Limb (tissue), 2 donors: ENCODE results near the gene ARHGAP44.
A peak's percentile ranks its signal among the peaks of the same experiment; 100 is the strongest.
"Not testable (repeated sequence)": the region's sequence is repeated elsewhere in the genome, so short reads cannot be mapped to it uniquely, and the experiment has no call there.

ENCODE experiments used
- DNase-seq, 2 donors: peaks; one replicate each; pipeline ENCODE4 v3.0.0-alpha.2; 2016; ENCODE audit errors: extremely low spot score in 2 of 2

ARHGAP44 gene

GRCh38 chr17:12959441-12959840, 170.1 kb downstream of the ARHGAP44 start:
- no peak for DNase-seq

- no peak for DNase-seq
Measured at GRCh38 chr17:12961655-12962054, 172.4 kb downstream of the ARHGAP44 start.

DNA sequence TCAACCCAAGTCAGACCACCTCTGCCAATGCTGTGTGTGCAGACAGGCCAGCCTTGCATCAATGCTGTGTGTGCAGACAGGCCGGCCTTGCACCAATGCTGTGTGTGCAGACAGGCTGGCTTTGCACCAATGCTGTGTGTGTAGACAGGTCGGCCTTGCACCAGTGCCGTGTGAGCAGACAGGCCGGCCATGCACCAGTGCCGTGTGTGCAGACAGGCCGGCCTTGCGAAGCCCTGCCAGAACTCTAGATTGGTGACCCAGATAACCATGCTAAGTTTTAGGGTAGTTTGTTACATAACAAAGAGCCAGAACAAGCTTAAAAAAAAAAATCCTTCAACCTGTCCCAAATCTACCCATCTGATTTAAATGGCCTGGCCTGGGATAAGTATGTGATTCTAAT, 174.2 kb downstream of the ARHGAP44 start:
- DNase-seq: no peak

GRCh38 chr17:12964162-12964561, 174.9 kb downstream of the ARHGAP44 start:
- no peak for DNase-seq

DNA sequence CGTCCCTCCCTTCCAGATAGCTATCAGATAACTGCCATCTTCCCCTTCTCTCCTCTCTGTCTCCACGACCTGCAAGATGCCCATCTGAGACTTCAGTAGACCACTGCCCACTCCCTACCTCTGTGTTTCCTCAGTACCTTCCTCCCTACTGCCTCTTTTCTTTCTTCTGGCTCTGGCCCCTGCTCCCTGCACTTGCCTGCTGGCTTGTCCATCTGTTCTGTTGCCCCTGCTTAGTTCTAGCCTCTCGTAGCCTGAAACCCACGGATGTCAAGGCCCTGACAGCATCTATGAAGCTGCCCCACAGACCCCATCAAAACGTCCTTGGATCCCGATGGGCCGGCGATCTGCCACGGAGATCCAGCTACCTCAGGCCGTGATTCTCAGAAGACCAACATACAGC, 175.5 kb downstream of the ARHGAP44 start:
- DNase-seq: no peak

DNA sequence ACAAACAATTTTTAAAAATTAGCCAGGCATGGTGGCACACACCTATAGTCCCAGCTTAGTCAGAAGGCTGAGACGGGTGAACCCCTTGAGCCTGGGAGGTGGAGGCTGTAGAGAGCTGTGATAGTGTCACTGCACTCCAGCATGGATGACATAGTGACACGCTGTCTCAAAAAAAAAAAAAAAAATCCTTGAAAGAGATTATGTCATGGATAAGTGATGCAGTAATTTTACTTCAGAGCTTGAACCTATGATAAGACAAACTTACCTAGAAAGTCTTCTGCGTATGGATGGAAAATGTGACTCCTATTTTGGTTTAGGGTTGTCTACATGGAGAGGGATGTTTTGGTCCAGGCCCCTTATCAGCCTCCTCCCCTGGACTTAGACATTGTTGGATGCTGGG, 176.7 kb downstream of the ARHGAP44 start:
- DNase-seq: no peak

- no peak for DNase-seq
Measured at GRCh38 chr17:12966413-12966812, 177.1 kb downstream of the ARHGAP44 start.

DNA sequence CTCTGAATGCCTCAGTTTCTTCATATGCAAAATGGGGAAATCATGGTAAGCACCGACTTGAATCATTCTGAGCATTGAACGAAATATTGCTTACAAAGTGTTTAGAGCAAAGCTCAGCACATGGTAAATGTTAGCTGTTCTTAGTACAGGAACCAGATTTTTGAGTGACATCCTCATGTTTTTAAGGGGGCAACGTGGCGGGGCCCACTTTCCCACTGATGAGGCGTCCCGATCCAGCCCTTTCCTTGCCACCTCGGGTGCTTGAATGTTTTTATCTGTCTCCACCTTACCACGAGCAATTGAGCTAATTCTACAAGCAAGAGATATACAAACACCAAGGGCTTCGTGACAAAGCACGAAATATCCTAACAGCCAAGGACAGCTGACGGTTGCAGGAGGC, 178.7 kb downstream of the ARHGAP44 start:
- DNase-seq: no peak

DNA sequence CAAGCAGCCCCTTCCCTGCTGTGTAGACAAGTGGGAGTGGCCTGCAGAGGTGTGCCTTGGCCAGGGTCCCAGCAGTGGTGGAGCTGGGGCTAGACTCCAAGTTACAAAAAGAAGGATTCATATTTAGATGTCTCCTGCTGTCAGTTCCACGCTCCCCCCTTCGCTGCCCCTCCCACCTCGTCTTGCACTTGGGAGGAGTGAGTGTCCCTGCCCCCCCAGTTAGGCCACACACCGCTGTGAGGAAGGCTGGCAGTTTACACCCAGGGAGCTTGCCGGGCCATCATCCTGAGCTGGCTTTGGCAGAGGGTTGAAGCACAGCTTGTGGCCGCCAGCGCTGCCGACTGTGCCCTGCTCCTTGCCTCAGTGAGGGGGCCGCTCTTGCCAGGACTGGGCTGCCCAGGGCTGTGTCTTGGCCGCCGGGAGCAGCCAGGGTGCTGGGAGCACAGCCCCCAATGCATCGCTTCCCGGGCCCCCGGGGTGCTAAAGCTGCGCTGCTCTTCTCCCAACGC, 184.3 kb downstream of the ARHGAP44 start:
- peak; percentile 17 to 42 for DNase-seq

DNA sequence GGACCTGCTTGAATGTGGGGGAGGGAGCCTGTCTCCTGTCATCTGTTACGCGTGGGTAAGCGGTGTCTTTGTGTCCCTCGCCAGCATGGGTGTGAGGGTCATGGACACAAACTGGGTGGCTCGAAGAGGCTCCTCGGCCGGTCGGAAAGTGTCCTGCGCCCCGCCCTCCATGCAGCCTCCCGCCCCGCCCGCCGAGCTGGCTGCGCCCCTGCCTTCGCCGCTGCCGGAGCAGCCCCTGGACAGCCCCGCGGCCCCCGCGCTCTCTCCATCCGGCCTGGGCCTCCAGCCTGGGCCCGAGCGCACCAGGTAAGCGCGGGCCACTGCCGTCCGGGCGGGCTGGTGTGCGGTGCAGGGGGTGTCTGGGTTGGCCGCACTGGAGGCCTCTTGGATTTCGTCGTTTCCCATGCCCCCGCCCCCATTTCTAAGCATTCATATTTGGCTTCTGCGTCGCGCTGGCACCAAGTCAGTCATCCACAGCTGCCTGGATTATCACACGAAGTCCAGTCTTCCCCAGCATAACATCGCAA, 184.8 kb downstream of the ARHGAP44 start:
- DNase-seq: peak; percentile 37 to 54

- DNase-seq: no peak
Measured at GRCh38 chr17:12977008-12977751, 187.9 kb downstream of the ARHGAP44 start.

- not testable (repeated sequence) for DNase-seq
Measured at GRCh38 chr17:12978787-12979186, 189.5 kb downstream of the ARHGAP44 start.

GRCh38 chr17:12979246-12979645, 189.9 kb downstream of the ARHGAP44 start:
- no peak for DNase-seq

DNA sequence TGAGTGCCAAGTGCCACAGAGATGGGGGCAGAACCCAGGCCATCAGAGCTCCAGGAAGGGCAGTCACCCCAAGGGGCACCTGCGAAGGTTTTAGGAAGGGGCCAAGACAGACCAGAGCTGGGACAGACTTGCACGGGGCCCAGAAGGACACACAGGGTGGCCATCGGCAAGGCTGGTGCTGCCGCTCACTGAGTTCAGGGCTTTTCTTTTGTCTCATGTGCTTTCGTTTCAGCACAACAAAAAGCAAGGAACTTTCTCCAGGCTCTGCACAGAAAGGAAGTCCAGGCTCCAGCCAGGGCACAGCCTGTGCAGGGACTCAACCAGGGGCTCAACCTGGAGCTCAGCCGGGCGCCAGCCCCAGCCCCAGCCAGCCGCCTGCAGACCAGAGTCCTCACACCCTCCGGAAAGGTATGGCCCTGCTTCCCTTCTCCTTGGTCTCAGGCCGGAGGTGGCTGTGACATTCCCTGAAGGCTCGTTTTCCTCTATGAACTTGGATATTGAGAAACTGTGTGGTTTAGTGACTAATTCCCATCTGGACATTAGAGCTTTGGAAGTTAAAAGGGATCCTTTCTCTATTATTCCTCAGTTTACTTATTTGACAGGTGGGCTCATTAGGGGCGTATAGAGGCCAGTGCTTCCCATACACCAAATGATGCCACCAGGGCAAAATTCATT, 190.7 kb downstream of the ARHGAP44 start:
- DNase-seq: no peak

- no peak for DNase-seq
Measured at GRCh38 chr17:12982224-12982623, 192.9 kb downstream of the ARHGAP44 start.

DNA sequence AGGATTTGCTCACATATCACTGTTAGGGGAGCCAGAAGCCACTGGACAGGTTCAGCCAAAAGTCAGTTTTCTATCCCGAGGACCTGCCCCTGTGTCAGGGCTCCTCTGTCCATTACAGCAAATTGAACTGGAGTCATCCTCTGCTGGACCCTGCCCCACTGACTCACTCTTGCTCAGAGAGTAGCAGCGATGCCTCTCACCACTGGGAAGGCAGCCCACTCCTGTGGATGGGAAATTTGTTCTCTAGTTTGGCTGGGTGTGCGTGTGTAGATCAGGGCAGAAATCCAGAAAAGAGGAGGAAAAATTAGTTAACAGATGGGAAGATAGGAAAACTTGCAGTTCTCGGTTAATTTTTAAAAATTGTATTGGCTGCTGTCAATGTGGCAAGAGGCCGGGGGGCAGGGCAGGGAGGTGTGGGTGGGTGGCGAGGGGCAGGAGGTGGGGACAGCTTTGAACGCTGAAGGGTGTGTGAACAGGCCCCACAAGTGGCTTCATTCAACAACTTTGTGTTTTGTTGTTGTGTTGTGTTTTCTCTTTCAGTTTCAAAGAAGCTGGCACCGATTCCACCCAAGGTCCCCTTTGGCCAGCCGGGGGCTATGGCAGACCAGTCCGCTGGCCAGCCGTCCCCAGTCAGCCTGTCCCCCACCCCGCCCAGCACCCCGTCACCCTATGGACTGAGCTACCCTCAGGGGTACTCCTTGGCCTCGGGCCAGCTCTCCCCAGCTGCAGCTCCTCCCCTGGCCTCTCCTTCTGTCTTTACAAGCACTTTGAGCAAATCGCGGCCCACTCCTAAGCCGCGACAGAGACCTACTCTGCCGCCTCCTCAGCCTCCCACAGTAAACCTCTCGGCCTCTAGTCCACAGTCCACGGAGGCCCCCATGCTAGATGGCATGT, 194.9 kb downstream of the ARHGAP44 start:
- peak; percentile 50 to 75 for DNase-seq

DNA sequence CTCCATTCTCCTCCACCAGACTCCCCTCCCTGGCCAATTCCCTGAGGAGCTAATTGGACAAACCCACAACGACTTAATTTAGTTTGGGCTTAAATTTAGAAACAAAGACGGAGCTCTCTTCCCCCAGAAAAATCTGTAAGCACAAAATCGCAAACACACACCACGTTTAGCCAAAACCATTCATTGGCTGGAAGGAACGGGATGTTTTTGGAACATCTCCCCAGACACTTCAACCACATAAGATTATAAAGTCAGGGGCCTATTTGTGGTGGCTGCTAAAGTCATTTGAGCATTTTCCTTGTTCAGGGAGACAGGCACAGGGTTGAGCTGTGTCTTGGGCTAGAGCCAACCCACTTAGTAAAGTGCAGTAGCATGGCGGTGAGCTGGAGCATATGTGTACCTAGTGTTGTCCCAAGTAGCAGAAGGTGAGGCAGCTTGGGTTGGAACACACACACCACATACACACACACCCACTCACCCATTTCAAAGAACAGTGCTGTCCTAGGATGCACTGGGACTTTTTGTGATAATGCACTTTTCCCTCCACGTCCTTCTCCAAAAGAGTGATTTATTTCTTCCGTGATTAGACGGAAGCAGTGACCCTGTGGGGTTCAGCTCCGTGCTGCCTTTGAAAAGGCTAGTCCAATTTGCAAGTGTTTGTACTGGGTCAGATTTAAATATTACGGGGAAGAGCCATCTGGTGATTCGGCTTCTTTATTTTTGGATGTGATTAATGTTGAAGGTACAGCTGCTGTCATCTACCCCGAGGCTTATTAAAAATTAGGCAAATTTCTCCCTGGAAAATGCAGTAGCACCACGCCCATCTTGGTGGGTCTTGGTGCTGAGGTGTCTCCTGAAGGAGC, 196.4 kb downstream of the ARHGAP44 start:
- peak in 1 of 2 donors; percentile 40 for DNase-seq

DNA sequence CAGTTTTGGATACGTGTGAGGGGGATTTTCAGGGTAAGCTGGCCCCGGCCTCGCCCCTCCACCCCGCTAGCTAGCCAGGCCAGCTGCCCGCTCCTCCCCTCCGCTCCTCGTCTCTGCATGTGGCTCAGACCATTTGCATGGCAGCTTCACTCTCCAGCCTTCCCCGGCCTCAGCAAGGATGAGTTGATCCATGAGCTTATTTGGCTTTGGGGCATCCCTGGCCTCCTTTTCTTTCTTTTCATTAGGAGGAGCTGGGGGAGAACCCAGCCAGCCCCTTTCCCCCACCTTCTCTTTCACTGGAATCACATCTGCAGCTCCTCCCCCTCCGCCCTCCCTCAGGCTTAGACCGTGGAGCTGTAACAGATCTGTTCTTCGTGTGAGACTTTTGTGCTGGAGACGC, 197.8 kb downstream of the ARHGAP44 start:
- DNase-seq: no peak

GRCh38 chr17:12990041-12990808, 200.9 kb downstream of the ARHGAP44 start:
- no peak for DNase-seq

GRCh38 chr17:12990926-12991325, 201.6 kb downstream of the ARHGAP44 start:
- no peak for DNase-seq
